GM12801 (cell line): ENCODE data around the gene LSM4.

Experiments
- CTCF ChIP-seq: IDR thresholded peaks from one replicate; pipeline ENCODE4 v1.5.1; 2011; ENCODE audit warnings: control low read depth; ENCODE audit not compliant: insufficient read length; ENCODE audit errors: extremely low read depth

LSM4 gene

GRCh38 chr19:18279516-18280246 lies 43.2 kb downstream of the LSM4 start:
- TF ChIP-seq CTCF: peak; percentile 97

DNA sequence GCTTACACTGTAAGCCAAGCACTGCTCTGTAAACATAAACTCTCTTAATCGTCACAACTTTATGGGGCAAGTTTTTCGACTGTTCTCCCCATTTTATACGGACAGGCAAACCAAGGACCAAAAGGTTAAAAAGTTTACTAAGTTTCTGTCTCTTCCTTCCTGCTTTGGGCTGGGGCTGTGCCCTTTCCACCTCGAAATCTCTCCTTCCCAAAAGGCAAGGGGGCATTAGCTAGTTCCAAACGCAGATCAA lies 43.7 kb downstream of the LSM4 start:
- no peak for TF ChIP-seq CTCF

GRCh38 chr19:18278521-18279265 lies 44.2 kb downstream of the LSM4 start:
- TF ChIP-seq CTCF: no peak

GRCh38 chr19:18274781-18275356 lies 48.0 kb downstream of the LSM4 start:
- no peak for TF ChIP-seq CTCF

- TF ChIP-seq CTCF: no peak
Observed at GRCh38 chr19:18274219-18274780, 48.6 kb downstream of the LSM4 start, which contains the start of gene IQCN. Gene IQCN (minus strand): TSS chr19:18274452. CDS start chr19:18269478, 4,974 bp downstream.

DNA sequence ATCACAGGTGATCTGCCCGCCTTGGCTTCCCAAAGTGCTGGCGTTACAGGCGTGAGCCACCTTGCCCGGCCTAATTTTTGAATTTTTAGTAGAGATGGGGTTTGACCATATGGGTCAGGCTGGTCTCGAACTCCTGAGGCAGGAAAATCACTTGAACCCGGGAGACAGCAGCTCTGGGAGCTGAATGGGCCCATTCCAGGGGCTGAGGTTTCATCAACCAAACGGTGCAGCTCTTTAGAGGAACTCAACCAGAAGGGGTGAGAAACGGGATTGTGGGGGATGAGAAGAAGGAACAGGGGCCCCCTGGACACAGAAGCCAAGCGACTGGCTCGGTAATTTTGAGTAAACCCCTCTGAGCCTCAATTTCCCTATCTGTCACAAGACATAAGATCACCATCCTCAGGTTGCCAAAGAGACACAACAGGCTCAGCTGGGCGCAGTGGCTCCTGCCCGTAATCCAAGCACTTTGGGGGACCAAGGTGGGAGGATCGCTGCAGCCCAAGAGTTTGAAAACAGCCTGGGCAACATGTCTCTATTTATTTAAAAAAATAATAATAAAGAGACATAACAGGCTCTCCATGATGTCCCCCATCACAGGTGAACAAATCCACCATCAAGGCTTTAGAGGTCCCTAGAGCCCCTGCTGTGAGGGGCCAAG lies 49.2 kb downstream of the LSM4 start:
- no peak for TF ChIP-seq CTCF

GRCh38 chr19:18271433-18271841 lies 51.4 kb downstream of the LSM4 start:
- TF ChIP-seq CTCF: no peak
